ENCODE data around the gene MLC1. TPM values are rescaled to one million over a fixed set of nuclear protein-coding genes. Genes with fewer than 3 reads are reported as not detected.

The MLC1 gene
- total RNA-seq, 1 donor from 2014 or later: 0.66 TPM

DNA sequence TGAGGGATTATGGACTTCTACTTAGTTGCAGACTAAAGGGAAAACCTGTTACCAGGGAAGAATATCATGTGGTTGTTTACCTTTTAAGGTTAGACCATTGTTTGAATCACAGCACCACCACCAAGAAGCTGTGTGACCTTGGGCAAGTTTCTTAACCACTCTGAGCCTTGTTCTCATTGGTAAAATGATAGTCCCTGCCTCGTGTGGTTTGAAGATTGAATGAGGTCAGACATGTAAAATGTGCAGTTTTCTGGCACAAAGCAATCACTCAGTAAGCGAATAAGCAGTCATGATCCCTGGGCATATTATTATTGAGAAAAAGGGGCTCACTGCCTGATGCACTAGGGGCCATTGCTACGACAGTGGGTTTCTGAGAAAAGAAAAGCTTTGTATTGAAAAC lies 32.9 kb upstream of the MLC1 start:
- intact Hi-C loops (cut with micrococcal nuclease): no loop called here
- H3K9me3 ChIP-seq (replicated peaks): peaks cover 11% of the 10 kb centered on the region

DNA sequence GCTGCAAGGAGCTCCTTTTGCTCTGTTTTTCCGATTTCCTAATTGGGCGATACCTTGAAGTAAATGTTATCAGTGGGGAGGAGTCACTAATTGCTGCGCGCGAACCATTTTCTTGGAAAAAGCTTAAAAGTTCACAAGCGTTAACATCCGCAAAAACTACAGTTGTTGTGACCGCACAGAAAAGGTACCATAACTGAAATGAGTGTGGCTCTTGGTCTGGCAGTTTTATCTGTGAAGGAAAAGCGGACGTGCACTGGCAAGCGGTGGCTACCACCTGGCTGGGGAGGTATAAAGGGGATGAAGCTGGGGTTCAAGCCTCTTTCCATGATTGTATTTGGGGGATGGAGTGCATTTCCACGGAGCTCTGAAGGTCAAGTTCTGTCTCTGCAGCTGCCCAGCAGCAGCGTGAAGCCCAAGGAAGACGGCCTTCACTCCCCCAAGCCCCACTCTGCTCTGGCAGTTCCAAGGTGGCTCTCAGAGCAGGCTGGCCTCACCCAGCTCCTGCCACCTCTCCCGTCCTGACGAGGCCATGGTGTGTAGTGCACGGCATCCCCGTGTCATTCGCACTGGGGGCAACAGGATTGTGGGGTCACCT lies 32.0 kb upstream of the MLC1 start:
- no peaks in the 10 kb centered on the region for H3K4me1 ChIP-seq
- intact Hi-C loops (cut with micrococcal nuclease): no loop called here
- H3K9me3 ChIP-seq (replicated peaks): peaks cover 2% of the 10 kb centered on the region
- no peak for DNase-seq
- no peak overlapping the region for H3K27ac ChIP-seq (replicated peaks)
- no peak overlapping the region for H3K4me3 ChIP-seq
- TF ChIP-seq, protein P1, sequence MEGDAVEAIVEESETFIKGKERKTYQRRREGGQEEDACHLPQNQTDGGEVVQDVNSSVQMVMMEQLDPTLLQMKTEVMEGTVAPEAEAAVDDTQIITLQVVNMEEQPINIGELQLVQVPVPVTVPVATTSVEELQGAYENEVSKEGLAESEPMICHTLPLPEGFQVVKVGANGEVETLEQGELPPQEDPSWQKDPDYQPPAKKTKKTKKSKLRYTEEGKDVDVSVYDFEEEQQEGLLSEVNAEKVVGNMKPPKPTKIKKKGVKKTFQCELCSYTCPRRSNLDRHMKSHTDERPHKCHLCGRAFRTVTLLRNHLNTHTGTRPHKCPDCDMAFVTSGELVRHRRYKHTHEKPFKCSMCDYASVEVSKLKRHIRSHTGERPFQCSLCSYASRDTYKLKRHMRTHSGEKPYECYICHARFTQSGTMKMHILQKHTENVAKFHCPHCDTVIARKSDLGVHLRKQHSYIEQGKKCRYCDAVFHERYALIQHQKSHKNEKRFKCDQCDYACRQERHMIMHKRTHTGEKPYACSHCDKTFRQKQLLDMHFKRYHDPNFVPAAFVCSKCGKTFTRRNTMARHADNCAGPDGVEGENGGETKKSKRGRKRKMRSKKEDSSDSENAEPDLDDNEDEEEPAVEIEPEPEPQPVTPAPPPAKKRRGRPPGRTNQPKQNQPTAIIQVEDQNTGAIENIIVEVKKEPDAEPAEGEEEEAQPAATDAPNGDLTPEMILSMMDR (IDR thresholded peaks at IDR 0.05; ENCODE audit: borderline replicate concordance): no peak
- H3K27me3 ChIP-seq (ENCODE audit: low read depth): peaks cover 79% of the 10 kb centered on the region
- no peaks in the 10 kb centered on the region for H3K36me3 ChIP-seq

More for the DNA sequence above, 32.9 kb upstream of the MLC1 start:
- no peaks in the 10 kb centered on the region for H3K36me3 ChIP-seq
- TF ChIP-seq, protein P1 (IDR thresholded peaks at IDR 0.05; ENCODE audit: borderline replicate concordance): no peak
- DNase-seq: no peak
- peaks cover 70% of the 10 kb centered on the region for H3K27me3 ChIP-seq (ENCODE audit: low read depth)
- no peaks in the 10 kb centered on the region for H3K4me1 ChIP-seq
- H3K27ac ChIP-seq (replicated peaks): no peak overlapping the region
- no peak overlapping the region for H3K4me3 ChIP-seq

DNA sequence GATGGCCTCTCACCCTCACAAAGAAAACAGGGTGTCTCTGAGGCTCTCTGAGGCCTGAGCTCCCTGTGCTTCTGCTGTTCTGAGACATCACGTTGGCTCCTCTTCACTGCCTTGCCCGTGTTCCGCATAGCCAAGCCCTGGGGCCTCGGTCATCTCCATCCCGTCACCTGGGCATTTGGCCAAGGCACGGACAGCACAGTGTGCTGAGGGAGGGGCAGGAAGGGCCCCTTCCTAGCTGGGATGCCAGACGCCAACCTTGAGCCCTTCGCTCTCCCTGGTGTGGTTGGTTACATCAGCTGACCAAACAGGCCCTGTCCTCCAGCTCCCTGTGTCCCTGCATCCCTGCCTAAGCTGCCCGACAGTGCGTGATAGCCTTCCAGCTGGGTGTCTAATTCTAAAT lies 30.5 kb upstream of the MLC1 start:
- no peaks in the 10 kb centered on the region for H3K9me3 ChIP-seq (replicated peaks)
- no peak for DNase-seq
- intact Hi-C loops (cut with micrococcal nuclease): no loop called here
- H3K4me3 ChIP-seq: no peak overlapping the region
- H3K27me3 ChIP-seq (ENCODE audit: low read depth): peaks cover 72% of the 10 kb centered on the region
- no peaks in the 10 kb centered on the region for H3K36me3 ChIP-seq
- no peaks in the 10 kb centered on the region for H3K4me1 ChIP-seq
- no peak overlapping the region for H3K27ac ChIP-seq (replicated peaks)
- TF ChIP-seq, protein P1 (IDR thresholded peaks at IDR 0.05; ENCODE audit: borderline replicate concordance): no peak

DNA sequence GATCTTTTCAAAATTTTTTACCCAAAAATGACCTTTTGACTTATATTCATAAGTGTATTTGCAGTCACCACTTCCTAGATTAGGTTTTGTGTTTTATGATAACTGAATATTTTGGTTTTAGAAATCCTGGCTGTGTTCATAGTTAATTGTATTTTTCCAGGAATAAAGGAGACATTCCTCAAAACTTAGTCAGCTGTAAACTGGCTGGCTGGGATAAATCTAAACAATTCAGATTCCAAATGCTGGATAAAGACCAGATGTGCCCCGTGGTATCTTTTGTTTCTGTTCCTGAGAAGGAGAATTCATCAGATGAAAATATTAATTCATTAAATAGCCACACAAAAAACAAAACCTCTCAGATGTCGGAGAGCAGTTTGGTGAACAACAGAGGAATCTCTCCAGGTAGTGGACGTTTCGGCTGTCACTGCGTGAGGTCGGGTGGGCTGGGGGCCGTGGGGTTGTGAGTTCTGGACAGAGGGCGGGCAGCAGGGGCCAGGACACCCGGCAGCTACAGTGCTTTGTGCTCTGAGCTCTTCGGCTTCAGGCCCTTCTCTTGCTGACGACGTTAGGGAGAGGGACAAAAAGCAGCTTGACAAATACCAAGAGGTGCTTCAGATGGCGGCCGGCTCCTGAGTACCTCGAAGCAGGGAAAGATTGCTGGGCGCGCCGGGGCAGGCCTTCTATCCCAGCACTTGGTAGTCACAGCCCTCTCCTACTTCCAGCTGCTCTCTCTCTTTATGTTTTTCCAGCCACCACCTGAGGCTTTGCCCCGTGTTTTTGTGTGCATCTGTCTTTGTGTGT lies 29.2 kb upstream of the MLC1 start:
- no peaks in the 10 kb centered on the region for H3K36me3 ChIP-seq
- no peak overlapping the region for H3K4me3 ChIP-seq
- peaks cover 68% of the 10 kb centered on the region for H3K27me3 ChIP-seq (ENCODE audit: low read depth)
- intact Hi-C loops (cut with micrococcal nuclease): no loop called here
- no peak overlapping the region for H3K27ac ChIP-seq (replicated peaks)
- no peaks in the 10 kb centered on the region for H3K9me3 ChIP-seq (replicated peaks)
- DNase-seq: no peak
- TF ChIP-seq, protein P1 (IDR thresholded peaks at IDR 0.05; ENCODE audit: borderline replicate concordance): no peak
- H3K4me1 ChIP-seq: no peaks in the 10 kb centered on the region

- H3K9me3 ChIP-seq (replicated peaks): no peaks in the 10 kb centered on the region
- no peak for DNase-seq
- peaks cover 61% of the 10 kb centered on the region for H3K27me3 ChIP-seq (ENCODE audit: low read depth)
- H3K36me3 ChIP-seq: no peaks in the 10 kb centered on the region
- no peaks in the 10 kb centered on the region for H3K4me1 ChIP-seq
- no peak overlapping the region for H3K4me3 ChIP-seq
- H3K27ac ChIP-seq (replicated peaks): peak overlapping the region; percentile 3
- intact Hi-C loops (cut with micrococcal nuclease): no loop called here
- TF ChIP-seq, protein P1 (IDR thresholded peaks at IDR 0.05; ENCODE audit: borderline replicate concordance): no peak
Measured at GRCh38 chr22:50112151-50113118, 27.2 kb upstream of the MLC1 start.

Data from left ventricle myocardium inferior (tissue), 1 donor.